Progenitor cell of endocrine pancreas (in vitro differentiated cells): ENCODE measurements around the gene CDKN2B. TPM values are rescaled to one million over a fixed set of nuclear protein-coding genes. Genes with fewer than 3 reads are reported as not detected.

Source experiments
- DNase-seq: peaks from one replicate; pipeline ENCODE4 v3.0.0; 2021; ENCODE audit warnings: low spot score; ENCODE audit not compliant: unreplicated experiment
- H3K27ac Mint-ChIP-seq: 2 replicates; pipeline ENCODE4 v1.8.0; 2021; ENCODE audit warnings: mild to moderate bottlenecking, moderate library complexity, mixed read lengths
- H3K27me3 Mint-ChIP-seq: 2 replicates; pipeline ENCODE4 v1.8.0; 2021; ENCODE audit warnings: mixed read lengths
- H3K36me3 Mint-ChIP-seq: 2 replicates; pipeline ENCODE4 v1.8.0; 2022; ENCODE audit warnings: mixed read lengths; ENCODE audit not compliant: insufficient read depth
- H3K4me1 Mint-ChIP-seq: 2 replicates; pipeline ENCODE4 v1.8.0; 2021; ENCODE audit warnings: low read depth, mixed read lengths
- H3K4me3 Mint-ChIP-seq: 2 replicates; pipeline ENCODE4 v1.8.0; 2021; ENCODE audit warnings: low read depth, mild to moderate bottlenecking, moderate library complexity, mixed read lengths
- H3K9me3 Mint-ChIP-seq: 2 replicates; pipeline ENCODE4 v1.8.0; 2021; ENCODE audit warnings: low read depth, mixed read lengths
- total RNA-seq: library from RNA; stranded (reverse); gene quantifications from 2 replicates; pipeline ENCODE4 v1.2.1, GENCODE V29; 2021
- TF ChIP-seq, protein P1 (sequence below): fragments of 200-600 bp; sonication (generic); IDR thresholded peaks from one replicate; pipeline ENCODE4 v1.5.0; 2021; ENCODE audit warnings: antibody characterized with exemption, mild to moderate bottlenecking; ENCODE audit not compliant: unreplicated experiment

Gene CDKN2B
- total RNA-seq, 1 donor from 2014 or later = 1.2 TPM

DNA sequence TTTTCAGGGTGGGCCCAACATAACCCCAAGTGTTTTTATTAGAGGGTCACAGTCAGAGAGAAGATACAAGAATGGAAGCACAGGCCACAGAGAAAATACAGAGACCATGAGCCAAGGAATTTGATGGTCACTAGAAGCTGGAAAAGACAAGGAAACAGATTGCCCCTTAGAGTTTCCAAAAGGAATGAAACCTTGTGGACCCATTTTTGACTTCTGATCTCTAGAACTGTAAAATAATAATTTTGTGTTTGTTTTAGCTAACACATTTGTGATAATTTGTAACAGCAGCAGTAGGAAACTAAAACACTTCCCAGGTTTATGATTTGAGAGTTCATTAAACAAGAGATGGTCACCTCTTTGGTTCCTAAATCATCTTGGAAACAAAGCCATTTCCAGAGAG, 36.7 kb downstream of the CDKN2B start:
- no peaks in the 10 kb centered on the region for H3K9me3 Mint-ChIP-seq
- DNase-seq = no peak
- peaks cover 99% of the 10 kb centered on the region for H3K27me3 Mint-ChIP-seq
- peaks cover 12% of the 10 kb centered on the region for H3K4me1 Mint-ChIP-seq
- TF ChIP-seq, protein P1, sequence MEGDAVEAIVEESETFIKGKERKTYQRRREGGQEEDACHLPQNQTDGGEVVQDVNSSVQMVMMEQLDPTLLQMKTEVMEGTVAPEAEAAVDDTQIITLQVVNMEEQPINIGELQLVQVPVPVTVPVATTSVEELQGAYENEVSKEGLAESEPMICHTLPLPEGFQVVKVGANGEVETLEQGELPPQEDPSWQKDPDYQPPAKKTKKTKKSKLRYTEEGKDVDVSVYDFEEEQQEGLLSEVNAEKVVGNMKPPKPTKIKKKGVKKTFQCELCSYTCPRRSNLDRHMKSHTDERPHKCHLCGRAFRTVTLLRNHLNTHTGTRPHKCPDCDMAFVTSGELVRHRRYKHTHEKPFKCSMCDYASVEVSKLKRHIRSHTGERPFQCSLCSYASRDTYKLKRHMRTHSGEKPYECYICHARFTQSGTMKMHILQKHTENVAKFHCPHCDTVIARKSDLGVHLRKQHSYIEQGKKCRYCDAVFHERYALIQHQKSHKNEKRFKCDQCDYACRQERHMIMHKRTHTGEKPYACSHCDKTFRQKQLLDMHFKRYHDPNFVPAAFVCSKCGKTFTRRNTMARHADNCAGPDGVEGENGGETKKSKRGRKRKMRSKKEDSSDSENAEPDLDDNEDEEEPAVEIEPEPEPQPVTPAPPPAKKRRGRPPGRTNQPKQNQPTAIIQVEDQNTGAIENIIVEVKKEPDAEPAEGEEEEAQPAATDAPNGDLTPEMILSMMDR = no peak
- H3K4me3 Mint-ChIP-seq = no peak overlapping the region
- no peak overlapping the region for H3K27ac Mint-ChIP-seq
- no peaks in the 10 kb centered on the region for H3K36me3 Mint-ChIP-seq

DNA sequence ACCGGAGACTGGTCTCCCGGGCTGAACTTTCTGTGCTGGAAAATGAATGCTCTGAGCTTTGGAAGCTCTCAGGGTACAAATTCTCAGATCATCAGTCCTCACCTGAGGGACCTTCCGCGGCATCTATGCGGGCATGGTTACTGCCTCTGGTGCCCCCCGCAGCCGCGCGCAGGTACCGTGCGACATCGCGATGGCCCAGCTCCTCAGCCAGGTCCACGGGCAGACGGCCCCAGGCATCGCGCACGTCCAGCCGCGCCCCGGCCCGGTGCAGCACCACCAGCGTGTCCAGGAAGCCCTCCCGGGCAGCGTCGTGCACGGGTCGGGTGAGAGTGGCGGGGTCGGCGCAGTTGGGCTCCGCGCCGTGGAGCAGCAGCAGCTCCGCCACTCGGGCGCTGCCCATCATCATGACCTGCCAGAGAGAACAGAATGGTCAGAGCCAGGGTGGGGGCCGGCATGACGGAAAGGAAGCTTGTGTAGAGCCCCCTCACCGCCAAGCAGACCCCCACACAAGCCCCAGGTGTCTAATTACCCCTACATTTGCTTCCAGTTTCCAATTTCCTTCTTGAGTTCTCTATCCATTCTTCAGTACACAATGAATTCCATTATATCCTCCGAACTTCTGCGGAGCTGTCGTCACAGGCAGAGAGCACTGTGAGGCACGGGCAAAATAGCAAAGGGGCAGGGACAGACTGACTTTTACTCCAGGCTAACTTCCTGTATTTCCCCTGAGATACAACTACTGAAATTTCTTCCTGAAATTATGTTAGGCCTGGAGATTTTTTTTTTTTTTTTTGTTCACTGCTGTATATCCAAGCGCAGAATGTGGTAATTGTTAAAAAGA, 38.1 kb downstream of the CDKN2B start:
- TF ChIP-seq, protein P1 = no peak
- Mint-ChIP-seq H3K9me3 (no peaks in the 10 kb centered on the region), H3K4me1 (peaks cover 12% of the 10 kb centered on the region), H3K36me3 (no peaks in the 10 kb centered on the region), H3K27me3 (peaks cover 99% of the 10 kb centered on the region), H3K4me3 (no peak overlapping the region), H3K27ac (no peak overlapping the region)
- DNase-seq = no peak

DNA sequence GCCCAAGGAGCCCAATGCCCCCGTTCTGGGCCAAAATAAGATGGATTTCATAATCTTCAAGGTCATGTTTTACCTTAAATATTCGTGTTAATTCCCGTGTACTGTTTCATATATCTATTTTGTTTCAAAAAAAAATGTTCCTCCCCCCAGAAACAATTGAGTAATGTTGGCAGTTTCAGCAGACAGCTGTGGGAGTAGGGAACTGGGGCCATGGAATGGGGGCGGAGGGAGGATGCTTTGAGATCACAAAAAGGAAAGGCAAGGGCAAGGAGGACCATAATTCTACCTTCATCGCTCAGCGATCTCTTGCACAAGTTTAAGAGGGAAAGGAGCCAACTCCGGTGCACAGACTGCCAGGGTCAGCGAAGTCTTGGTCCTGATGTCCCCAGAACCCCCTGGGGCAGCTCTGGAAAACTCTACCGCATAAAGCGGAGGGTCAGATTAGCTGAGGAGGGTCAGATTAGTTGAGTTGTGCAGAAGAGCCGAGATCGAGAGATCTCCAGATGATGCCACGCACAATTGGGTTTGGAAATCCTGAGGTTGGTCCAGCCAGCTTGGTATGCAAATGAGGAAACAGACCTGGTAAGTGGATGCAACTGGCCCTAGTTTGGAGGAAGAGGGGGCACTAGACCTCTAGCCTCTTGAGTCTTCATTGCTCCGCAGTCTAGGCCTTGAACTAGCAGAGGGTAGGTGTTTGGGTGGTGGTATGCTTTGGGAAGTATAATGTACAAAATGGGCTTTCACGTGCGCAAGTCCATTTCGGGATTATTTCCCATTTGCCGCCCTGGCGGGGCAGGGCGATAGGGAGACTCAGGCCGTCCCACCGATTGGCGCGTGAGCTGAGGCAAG, 38.9 kb downstream of the CDKN2B start:
- peak overlapping the region; percentile 76 for H3K27ac Mint-ChIP-seq
- TF ChIP-seq, protein P1 = no peak
- DNase-seq = no peak
- H3K9me3 Mint-ChIP-seq = no peaks in the 10 kb centered on the region
- peaks cover 9% of the 10 kb centered on the region for H3K4me1 Mint-ChIP-seq
- no peaks in the 10 kb centered on the region for H3K36me3 Mint-ChIP-seq
- H3K27me3 Mint-ChIP-seq = peaks cover 99% of the 10 kb centered on the region
- no peak overlapping the region for H3K4me3 Mint-ChIP-seq

DNA sequence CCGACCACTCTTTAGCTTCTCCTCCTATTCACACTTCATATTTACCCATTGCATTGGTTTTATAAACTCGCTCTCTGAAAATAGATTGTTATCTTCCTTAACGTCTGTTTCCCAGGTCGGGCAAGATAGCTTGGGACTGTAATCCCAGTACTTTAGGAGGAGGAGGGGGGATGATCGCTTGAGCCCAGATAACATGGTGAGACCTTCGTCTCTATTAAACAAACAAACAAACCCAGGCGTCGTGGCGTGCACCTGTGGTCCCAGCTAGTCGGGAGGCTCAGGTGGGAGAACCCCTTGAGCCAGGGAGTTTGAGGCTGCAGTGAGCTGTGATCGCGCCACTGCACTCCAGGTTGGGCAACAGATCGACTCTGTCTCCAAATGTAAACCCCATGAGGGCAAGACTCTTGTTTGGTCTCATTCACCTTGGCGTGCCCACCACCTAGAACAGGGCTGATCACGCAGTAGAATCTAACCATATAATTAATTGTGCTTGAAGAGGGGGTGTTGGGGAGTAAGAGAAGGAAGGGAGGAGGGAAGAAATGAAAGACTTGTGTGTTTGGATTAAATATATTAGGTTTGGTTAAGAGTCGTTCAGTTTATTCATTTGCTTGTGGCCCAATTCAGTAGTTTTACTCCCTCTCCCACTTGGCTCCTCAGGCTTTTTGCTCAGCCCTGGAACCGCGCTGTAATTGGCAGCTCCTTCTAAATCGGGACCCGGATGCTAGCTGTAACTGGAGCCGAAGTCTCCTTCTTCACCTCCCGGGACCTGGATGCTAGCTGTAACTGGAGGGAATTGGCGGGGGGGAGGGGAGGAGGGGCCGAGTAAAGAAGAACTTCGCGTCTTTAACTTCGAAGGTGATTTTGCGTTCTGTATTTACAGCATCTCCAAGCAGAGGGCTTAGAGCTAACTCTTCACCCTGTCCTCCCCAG, 39.8 kb downstream of the CDKN2B start:
- Mint-ChIP-seq H3K4me3 (no peak overlapping the region), H3K36me3 (no peaks in the 10 kb centered on the region), H3K27me3 (peaks cover 99% of the 10 kb centered on the region), H3K4me1 (peaks cover 5% of the 10 kb centered on the region), H3K9me3 (no peaks in the 10 kb centered on the region), H3K27ac (peak overlapping the region; percentile 24)
- TF ChIP-seq, protein P1 = no peak
- no peak for DNase-seq
